Activated CD8-positive, alpha-beta memory T cell treated with anti-CD3 and anti-CD28 coated beads for 1 hour (primary cell): ENCODE data around the gene SNRK.

Experiments used
- DNase-seq, 2 donors: peaks; one replicate each; pipeline ENCODE4 v3.0.0-alpha.2; 2020; ENCODE audit warnings: low read depth in 1 of 2; ENCODE audit errors: extremely low read depth in 1 of 2

Gene SNRK

DNA sequence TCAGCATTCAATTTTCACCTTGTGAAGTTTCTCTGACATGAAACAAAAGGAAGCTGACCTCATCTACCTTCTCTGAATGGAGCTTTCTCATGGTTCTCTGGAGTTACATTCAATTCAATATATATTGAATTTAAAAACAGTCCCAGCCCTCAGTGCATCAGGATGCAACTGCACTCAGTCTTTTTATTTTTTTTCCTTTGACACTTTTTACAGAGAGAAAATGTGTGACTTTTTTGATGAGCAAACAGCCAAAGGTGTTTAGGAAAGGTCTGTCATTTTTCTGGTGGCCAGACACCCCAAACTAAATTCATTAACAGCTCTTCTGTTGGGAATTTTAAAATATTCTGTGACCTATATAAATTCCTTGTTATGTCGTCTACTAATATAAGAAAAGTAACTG lies 19.3 kb upstream of the SNRK start:
- DNase-seq: no peak

DNA sequence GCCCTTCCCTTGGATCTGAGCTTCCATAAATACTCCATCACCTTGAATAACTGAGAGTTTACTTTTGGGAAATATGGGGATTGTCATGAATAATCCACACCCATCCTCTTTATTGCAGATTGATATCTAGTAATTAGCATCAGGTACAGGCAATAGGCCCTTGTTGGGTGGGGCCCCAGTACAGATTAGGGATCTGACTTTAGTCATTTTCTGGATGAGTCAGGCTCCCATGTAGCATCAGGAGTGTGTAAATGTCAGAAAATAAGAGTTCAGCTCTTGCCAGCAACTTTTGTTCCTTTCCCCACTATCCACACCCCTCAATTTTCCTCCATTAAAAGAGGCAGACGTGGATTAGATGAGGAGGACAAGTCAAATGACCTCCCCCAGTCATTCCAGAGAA lies 17.7 kb upstream of the SNRK start:
- DNase-seq: no peak

DNA sequence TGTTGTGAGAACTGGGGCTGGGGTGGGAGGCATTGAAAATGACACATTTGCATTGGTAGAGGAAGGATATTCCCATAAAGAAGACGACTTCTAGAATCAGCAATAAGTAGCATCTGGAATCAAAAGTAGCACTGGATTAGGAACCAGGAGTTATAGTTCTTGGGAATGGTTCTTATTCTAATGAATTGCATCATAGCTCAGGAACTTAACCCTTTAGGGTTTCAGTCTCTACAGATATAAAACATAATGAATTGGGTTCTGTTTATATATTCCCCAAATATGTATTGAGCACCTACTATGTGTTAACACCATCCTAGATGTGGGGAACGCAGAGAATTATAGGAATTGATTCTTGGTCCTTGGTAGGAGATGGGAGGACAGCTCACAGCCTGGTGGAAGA lies 16.3 kb upstream of the SNRK start:
- no peak for DNase-seq

DNA sequence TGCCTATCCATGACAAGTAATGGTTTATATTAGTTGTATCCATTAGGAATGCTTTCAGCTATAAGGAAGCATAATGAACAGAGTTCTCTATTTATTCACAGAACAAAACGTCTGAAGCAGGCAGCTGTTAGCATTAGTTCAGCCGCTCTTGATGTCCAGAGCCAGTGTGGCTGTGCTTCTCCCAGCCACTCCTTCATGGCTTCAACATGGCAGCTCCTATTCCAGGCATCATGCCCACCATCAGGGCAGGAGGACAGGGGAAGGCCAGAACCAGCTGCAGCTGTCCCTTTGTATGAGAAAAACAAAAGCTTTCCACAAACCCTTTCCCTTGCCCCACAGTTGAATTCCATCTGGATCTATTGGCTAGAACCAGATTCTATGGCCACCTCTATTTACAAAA lies 12.9 kb upstream of the SNRK start:
- DNase-seq: no peak

DNA sequence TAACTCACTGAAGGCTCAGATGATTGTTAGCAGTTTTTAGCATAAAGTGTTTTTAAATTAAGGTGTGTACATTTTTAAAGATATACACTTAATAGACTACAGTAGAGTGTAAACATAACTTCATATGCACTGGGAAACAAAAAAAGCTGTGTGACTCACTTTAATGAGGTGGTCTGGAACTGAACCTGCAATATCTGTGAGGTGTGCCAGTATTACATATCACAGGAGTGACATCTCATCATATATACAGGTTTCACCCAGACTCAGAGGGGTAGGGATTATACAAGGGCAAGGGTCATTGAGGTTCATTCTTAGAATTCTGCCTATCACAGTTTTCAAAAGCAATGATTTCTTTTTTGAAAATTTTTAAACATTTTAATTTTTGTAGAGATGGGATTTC lies 7.3 kb upstream of the SNRK start:
- DNase-seq: no peak

DNA sequence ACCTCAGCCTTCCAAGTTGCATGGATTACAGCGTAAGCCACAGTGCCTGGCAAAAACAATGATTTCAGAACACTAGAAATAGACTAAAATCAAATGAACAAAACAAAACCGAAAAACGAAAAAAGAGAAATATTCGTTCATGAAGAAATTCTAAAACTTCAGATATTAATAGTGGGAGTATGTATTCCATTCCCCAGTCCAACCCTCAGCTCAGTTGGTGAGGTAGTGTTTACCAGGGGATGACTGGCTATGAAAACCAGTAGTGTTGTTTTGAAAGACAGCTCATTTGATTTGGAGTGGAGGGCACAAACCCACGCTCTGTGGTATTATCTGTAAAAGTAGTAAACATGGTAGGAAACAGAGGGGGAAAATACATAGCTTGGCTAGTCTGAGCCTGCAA lies 6.8 kb upstream of the SNRK start:
- DNase-seq: no peak

DNA sequence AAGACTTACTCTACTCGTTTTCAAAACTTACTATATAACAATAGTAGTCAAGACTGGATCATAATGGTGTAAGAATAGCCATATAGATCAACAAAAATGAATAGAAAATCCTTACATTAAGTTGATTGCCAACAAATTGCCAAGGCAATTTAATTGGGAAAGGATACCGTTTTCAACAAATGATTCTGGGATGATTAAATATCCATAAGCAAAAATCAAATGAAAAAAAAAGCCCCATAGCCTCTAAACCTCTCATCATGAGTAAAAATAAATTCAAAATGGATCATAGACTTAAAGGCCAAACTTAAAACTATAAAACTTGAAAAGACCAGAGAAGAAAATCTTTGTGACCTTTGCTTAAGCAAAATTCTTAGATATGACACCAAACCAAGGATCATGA lies 5.3 kb upstream of the SNRK start:
- no peak for DNase-seq

DNA sequence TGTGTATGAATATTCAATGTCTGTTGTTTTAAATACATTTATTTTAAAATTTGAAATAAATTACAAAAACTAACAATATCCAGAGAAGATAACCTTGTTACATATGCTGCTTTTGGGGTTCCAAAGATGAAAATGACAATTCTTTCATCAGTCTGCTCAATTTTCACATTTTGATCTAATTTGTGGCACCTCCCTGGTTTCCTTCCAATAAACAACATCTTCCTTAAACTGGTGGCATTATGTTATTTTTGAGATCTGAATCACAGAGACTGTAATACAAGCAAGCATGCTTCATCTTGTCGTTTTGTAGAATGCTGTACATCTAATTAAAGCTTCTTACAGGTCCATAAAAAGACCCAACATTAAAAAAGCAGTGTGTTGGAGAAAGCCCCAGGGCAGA lies 2.2 kb upstream of the SNRK start:
- no peak for DNase-seq

DNA sequence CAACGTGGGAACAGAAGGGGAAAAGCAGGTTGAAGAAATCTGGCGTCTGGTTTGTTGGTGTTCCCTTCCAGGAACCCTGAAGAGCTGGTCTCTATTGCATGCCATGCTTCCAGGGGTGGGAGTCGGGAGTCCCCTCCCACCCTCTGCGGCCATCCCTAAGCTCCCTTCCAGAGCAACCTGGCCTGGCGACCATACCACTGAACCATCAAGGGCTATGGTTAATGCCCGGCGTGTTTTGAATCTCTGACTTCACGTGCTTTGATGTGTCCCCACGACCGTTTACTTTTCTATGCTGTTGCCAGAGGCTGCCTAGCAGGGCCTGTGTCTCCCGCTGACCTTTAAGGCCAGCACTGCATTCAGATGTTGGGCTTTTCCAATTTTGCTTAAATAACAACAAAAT lies 696 bp upstream of the SNRK start:
- no peak for DNase-seq

DNA sequence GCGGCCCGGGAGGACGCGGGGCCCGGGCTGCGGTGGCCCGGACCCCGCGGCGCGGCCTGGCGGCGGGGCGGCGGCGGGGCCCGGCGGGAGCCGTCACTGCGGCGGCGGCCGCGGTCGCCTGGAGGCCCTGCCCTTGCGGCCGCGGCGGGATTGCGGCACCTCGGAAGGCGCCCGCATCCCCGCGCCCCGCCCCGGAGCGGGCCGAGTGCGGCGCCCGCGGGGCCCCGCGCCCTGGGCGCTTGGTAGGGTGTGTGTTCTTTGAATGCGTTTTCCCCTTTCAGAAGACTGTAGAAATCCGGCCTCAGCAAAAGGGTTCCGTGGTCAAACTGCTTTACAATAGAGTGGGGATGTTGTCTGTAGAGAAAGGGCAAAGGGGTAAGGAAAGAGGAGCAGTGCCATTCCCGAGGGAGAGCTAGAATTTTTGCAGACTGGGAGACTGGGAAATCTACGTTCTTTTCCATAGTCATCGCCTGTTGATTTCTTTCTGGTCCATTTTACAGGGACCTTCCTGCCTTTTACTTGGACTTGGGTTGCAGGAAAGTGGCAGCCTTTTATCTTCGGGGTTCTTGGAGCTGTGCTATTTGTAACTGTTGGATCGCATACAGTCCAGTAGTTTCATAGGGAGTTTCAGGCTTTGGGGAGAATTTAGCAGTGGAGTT lies 630 bp downstream of the SNRK start:
- peak in 1 of 2 donors; percentile 5 for DNase-seq

DNA sequence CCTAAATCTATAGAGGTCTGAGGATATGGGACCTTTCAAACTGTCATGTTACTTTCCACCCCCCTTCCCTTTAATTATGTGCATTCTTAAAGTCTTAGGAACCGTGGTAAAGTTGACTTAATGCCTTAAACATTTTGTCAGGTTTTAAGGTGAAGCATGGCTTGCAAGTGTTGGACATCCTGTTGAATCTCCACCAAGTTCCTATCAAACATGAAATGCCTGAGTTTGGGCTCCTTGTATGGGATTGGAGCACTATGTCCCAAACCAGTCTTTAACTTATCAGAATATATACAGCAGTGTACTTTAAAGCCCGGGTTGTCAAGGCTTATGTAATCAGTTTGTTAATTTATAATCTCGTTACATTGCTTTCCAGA lies 1.1 kb downstream of the SNRK start:
- no peak for DNase-seq

DNA sequence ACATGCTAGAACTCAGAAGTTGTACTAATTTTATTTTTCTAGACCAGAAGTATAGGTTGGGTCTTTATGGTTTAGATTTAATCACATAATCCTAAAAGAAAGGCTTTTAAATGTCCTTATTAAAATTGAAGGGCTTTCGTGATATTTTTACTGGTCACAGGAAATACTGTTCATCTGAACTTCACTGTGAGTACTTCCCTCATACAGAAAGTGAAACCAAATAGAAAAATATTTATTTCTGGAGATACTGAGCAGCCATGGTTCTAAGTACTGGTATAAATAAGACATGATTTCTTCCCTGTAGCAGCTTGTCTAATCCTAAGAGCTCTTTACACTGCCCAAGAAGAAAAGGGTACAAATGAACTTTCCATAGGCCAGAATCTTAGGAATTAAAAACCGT lies 2.0 kb downstream of the SNRK start:
- no peak for DNase-seq

DNA sequence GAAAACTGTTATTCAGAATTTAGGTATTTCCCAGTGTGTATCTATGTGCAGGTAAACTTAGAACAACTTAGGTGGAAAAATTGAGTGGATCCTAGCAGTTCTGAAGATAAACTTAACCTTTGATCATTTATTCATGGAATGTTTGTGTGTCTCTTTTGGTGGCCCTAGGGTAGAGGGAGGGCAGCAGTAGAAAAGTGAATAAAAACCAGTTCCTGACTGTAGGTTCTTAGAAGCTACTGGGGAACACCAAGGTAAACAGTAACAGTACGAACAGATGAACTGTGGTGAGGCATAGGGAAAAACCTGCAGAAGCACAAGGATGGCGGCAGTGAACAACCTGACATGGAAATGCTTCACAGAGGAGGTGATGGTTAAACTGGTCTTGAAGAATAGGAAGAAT lies 2.5 kb downstream of the SNRK start:
- no peak for DNase-seq

DNA sequence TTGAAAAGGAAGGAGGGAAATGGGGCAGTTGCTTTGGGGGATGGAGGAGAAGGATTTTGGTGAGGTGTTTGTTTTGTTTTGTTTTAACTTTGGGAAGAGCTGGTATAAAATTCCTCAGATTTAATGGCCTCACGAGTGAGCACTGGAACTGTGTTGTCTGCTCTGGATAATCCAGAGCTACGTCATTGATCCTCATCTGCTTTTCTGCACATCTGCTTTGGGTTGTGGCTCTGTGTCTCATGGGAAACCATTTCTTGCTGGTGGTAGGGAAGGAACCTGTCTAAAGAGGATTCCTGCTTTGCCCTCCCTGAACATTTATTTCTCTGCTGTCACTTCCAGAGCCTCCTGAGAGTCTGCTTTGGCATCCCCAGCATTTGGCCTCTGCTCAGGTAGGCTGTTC lies 3.1 kb downstream of the SNRK start:
- no peak for DNase-seq

DNA sequence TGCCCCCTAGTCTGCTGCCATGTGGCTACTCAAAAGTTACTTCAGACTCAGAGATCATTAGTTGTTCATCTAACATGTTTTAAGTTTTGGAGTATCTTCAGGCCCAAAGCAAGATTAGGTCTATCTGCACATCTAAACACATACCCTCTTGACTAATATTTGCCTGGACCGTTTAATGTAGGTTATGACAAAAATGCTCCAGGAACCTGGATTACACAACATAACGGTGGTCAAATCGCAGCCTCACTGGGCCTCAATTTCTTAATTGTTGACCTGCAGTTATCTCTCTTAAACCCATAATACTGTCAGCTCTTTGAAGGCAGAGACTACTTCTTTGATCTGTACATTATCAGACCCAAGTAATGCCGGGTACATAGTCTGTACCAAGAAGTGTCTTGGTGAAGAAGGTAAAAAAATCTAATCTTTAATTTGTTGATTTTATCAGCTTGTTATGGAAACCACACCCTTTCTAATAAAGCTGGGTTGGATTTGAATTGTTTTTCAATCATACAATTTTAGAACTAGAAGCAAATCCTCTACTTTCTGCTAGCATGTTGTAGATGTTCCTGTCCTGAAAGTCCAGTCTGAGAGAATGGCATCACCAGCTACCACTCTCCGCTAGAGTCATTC lies 3.6 kb downstream of the SNRK start:
- DNase-seq: no peak

DNA sequence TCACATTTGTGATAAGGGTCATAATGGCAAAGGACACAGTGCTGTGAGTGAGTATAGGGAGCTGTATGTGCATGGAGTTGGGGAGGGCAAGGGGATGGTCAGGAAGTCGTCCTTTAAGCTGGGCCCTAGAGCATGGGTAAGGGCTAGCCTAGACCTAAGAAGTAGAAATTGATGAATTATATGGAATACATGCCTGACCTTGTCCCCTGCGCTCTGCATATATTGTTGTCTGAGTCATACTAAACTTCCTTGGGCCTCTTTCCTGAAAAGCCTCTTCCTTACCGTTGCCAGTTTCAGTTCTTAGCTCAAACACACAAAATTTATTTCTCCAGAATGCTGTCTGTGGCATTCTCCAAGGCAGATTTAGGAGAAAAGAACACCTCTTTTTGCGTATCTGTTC lies 4.6 kb downstream of the SNRK start:
- DNase-seq: no peak

DNA sequence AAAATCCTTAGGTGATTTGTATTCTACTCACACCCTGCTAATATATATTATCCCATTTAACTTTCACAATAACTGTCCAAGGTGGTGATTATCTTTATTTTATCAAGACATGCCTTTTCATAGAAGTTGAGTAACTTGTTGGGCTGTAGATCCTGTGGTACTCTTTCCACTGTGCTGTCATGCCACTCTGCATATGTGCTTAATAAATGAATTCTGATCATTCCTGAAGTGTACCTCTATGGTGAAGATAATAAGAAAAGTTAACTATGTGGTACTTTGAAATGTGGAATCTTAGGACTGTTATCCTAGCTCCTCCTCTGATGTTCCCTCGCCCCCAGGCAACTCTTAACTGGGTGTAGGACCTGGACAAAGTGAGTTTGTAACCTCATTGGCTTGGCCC lies 5.2 kb downstream of the SNRK start:
- DNase-seq: no peak

DNA sequence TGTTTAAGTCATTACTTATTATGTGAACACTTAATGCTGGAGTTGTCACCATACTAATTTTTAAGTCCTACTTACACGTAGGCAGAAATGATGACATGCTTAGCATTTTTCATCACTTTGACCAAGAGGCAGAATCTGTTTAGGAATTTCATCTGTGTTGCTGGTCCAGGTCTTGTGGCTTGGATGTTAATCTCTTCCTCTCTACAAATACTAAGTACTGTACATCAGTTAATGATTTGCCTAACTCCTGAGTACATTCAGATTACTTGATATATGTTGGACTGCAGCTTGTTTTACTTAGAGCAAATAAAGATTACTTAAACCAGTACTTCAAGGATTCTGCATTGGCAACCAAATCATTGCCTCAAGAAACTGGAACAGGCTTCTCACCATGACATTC lies 8.6 kb downstream of the SNRK start:
- no peak for DNase-seq

DNA sequence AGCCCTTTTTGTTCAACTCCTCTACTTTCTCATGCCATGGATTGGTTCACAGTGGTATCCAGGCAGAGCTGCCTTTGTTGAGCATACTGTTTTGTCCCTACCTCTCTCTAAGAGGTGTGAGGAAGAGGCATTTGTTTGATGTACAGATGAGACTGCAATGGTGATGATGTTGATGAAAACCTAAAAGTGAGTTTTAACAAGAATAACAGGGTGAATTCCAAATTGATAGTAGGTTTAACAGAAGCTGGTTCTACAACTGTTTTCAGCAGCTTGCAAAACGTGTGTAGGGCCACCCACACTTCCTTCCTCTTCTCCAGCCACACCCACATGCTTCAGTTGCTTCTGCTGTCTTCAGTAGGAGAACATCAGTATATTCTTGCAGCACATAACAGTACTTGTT lies 10.2 kb downstream of the SNRK start:
- DNase-seq: peak; percentile 28 to 34

DNA sequence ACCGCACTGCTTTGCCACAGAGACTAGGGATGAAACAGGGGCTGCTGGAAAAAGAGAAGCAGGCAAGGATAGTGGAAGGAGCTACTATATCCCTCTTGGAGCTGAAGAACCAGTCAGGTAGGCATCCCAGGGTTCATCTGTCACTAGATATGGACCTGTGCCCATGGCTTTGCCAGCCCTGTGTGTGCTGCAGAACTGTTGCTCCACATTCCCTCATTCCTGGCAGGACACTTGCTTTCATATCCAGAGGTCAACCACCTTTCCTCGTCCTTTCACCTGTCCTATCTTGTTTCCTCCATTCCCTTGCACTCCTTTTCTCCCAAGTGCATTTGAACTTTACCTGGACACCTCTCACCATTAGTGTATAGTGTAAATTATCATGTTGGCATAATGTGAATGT lies 12.0 kb downstream of the SNRK start:
- DNase-seq: no peak

DNA sequence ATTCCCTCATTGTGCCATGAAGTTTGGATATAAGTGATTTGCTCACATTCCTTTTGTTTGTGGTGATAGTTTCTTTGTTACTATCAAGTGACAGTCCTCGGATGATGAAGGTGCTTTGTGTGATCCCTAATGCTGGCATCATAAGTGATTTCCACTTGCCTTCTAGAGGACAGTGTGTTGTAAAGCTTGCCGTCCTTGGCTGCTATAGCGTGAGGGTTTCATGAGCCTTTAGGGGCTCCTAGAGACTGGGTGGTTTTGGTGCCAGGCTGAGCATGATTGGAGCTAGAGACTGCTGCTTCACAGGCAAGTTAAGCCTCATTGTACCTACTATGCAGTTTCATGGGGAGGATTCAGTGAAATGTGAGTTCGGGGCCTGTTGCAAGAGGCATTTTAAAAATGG lies 12.4 kb downstream of the SNRK start:
- no peak for DNase-seq

DNA sequence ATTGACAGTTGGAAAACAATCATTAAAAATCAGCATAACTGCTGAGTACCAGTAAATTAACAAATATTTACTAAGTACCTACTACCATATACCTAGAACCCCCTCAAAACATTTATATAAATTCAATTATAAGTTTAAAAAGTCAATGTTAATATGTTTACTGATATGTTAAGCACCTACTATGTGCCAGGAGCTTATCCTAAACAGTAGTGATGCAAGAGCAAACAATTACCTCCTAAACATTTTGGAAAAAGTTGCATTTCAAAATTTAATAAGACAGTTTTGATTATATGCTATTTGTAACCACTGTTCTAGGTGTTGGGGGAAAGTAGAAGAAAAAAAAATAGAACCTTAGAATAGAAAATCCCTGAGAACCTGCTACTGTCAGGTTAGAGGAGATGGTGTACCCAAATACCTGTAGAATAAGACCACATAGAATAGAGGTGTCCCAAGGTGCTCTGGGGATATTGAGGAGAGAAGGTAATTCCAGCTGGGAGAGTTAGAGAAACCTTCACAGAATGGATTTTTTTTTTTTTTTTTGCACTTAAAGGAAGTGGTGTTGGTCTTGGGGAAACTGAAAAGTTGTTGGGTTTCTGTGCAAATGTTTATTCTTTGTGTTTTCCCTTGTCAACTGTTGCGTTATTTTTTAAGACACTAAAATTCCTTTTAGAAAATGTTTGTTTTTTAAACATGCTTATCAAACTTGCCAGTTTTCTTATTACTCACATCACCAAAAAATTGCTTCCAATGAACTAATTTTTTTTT lies 16.0 kb downstream of the SNRK start:
- no peak for DNase-seq
